ENCODE data around the gene EPYC.

- no peak for TF ChIP-seq EZH2 (IDR thresholded peaks at IDR 0.05; ENCODE audit: insufficient read depth, poor library complexity, severe bottlenecking)
- no peak for TF ChIP-seq EZH2phosphoT487 (IDR thresholded peaks at IDR 0.05; ENCODE audit: insufficient read depth, low read depth)
Measured at GRCh38 chr12:90972226-90972625, 32.5 kb downstream of the EPYC start.

Measured in GM23248 (cell line).